HG02870 (cell line): ENCODE measurements around the gene NOXA1.
"Not testable (repeated sequence)": the region's sequence is repeated elsewhere in the genome, so short reads cannot be mapped to it uniquely, and the experiment has no call there.

Experiments
- ATAC-seq: cut with Tn5 transposase; IDR thresholded peaks from one replicate; pipeline ENCODE4 v1.9.1; 2021; ENCODE audit warnings: mild to moderate bottlenecking, moderate library complexity; ENCODE audit not compliant: unreplicated experiment

The NOXA1 gene

DNA sequence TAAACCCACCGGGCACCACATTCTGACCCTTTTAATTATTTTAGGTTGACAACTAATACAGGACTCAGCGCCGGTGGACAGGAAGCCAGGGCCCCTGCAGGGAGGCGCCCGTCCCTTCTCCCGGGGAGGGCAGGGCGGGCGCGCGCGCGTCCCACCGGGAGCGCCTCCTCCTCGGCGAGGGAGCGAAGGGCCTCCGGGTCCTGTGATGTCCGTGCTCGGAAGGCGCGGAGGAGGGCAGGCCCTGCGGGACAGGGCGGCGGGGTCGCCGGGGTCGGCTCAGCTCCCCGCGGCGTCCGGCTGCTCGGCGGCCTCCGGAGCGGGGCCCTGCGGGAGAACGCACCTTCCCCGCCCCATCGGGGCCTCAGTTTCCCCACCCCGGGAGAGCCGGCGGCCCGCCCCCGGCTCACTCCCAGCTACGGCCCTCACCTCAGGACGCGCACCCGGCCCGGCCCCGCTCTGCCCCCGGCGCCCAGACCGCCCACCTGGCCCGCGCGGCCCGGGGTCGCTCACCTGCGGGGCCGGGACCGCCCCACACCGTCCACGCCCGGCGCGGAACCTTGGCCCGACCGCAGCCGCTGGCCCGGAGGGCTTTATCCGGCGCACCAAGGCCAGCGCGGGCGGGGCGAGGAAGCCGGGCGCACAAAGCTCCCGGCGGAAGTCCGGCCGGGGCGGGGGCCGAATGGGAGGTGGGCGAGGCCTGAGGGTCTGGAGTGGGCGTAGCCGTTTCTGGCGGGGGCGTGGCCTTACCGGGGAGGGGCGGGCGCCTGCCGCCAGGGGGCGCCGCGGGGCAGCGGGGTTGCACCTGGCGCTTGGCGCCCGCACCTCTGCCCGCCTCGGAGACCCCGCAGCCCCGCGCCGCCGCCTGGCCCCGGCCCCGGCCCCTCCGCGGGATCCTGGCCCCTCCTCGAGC is at the start of gene NOXA1, which contains the start of gene EXD3:
Gene NOXA1, plus strand, starts transcription at position 790 of the 910 bp plus-strand sequence. CDS start 137 bp downstream, outside the sequence.
Gene EXD3, minus strand, starts transcription at position 559 of the 910 bp plus-strand sequence. CDS start 27,805 bp downstream, outside the sequence.
- peak; percentile 77 for ATAC-seq

GRCh38 chr9:137373611-137373980 is 49.6 kb upstream of the NOXA1 start:
- no peak for ATAC-seq

GRCh38 chr9:137374131-137374845 is 48.9 kb upstream of the NOXA1 start:
- no peak for ATAC-seq

GRCh38 chr9:137375321-137376058 is 47.7 kb upstream of the NOXA1 start:
- no peak for ATAC-seq

DNA sequence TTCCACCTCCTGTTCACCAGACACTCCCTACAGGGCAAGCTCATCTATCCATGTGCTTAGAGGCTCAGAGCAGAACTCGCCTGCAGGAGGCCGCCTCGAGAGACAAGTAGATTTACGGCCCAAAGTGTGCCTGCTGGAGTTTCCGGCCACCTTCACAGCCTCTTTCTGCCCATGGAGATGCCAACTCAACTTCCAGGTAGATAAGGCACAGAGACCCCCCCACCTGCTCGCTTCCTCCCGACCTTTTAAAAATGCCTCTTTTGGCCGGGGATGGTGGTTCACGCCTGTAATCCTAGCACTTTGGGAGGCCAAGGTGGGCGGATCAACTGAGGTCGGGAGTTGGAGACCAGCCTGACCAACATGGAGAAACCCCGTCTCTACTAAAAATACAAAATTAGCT is 46.8 kb upstream of the NOXA1 start:
- ATAC-seq, result no peak

DNA sequence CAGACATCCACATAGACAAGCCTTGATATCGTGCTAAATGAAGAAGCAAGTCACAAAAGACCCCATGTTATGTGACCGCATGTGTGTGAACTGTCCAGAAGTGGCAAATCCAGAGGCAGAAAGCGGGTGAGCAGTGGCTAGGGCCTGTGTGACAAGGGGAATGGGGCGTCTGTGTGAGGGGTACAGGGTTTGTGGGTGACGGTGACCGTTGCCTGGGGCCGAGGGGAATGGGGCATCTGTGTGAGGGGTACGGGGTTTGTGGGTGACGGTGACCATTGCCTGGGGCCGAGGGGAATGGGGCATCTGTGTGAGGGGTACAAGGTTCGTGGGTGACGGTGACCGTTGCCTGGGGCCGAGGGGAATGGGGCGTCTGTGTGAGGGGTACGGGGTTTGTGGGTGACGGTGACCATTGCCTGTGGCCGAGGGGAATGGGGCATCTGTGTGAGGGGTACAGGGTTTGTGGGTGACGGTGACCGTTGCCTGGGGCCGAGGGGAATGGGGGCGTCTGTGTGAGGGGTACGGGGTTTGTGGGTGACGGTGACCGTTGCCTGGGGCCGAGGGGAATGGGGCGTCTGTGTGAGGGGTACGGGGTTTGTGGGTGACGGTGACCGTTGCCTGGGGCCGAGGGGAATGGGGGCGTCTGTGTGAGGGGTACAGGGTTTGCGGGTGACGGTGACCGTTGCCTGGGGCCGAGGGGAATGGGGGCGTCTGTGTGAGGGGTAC is 44.3 kb upstream of the NOXA1 start:
- not testable (repeated sequence) for ATAC-seq

DNA sequence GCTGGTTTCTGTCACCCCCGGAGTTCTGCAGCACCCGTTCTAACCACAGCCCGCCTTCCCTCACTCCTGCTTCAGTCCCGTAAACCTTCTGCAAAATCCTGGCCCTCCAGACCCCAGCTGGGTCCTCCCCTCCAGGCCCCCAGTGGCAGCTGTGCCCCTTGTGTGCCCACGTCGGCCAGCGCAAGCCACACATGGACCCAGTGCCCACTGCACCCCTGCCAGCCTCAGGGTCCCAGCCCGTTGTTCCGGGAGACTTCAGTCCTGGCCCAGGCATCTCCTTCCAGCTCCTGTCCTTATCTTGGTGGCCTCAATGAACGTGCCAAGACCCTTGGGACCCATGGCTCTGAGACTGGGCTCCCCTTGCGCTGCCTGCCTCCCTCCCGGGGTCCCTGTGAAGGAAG is 43.4 kb upstream of the NOXA1 start:
- no peak for ATAC-seq

GRCh38 chr9:137380171-137380570 is 43.0 kb upstream of the NOXA1 start:
- ATAC-seq, result no peak

- no peak for ATAC-seq
Measured at GRCh38 chr9:137380606-137381005, 42.6 kb upstream of the NOXA1 start.

DNA sequence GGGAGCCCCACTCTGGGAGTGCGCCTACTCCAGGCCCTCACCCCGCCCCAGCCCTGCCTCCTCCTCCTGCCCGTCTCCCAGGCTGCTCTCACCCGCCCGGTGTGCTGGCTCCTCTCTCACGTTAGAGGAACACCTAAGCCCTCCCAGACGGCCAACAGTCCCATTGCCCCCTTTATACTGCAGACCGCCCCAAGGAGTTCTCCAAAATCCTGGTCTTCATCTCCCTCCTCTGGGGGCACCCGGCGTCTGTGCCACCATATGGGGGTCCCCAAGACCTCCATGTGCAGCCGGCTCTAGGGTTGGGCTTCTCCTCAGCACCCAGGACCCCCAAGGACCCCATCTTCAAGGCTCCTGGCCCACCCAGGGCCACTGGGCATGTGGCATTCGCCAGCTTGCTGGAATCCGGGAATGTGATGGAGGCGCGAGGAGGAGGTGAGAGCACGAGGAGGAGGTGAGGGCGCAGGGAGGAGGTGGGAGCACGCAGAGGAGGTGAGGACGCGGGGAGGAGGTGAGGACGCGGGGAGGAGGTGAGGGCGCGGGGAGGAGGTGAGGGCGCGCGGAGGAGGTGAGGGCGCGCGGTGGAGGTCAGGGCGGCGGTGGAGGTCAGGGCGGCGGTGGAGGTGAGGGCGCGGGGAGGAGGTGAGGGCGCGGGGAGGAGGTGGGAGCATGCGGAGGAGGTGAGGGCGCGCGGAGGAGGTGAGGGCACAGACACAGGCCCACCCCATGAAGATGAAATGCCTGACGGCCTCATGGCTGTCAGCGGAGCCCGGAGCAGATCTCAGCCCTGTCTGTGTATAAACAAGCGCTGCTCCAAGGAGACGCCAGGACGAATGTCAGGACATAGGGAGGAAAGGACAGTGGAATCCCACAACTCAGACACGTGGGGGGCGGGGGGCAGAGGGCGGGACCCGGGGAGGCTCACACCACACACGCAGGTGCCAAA is 41.4 kb upstream of the NOXA1 start:
- ATAC-seq, result no peak

DNA sequence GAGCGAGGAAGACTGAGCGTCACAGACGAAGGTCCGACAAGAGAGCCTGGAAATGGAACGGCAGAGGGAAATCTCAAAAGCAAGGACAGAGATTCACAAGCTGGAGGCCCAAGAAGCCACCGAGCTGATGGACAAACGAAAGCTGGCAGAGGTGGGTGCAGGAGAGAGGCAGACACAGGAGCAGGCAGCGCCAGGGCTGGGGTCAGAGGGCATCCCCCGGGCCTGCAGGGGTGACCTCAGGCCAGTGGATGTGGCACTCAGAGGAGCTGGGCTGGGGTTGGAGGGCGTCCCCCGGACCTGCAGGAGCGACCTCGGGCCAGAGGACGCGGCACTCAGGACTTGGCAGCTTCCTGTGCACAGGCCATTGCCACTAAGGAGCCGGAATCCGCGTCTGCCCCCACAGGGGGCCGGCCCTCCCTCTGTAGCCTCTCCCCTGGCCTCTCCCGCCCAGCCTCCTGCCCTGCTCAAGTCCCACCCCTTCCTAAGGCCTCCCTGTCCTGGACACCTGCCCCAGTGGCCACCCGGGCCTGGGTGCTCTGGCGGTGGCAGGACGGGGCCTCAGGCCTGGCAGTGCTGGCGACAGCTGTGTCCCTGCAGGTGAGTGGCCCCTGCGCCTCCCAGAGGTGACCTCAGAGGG is 40.6 kb upstream of the NOXA1 start:
- no peak for ATAC-seq

DNA sequence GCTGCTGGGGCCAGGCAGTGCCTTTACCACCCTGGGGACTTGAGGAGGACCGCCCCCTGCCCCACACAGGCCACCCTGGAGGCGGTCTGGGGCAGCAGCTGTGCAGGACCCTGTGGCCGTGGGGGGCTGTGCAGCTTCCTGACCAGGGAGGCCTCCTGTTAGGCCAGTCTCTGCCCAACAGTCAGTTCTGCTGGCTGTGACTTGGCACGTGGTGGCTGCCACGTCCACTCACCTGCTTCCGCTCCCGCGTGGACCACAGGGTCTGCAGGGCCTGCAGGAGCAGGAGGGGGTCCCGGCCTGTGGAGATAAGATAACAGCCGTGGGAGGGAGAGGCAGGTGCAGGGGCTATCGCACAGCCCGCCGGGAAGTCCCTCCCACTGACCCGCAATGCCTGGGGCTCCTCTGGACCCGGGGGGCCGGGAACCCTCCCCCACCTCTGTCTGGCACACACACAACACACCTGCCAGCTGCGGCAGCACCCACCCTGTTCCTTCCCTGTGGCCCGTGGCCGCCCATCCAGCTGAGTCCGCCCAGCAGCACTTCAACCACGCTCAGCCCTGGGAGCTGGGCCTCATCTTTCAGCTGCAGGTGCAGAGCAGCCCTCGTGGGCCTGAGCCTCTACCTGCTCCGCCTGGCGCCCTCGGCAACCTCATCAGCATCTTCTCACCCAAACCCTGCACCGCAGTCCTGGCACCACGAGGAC is 40.0 kb upstream of the NOXA1 start:
- no peak for ATAC-seq

GRCh38 chr9:137383784-137384756 is 39.1 kb upstream of the NOXA1 start:
- ATAC-seq, result no peak

DNA sequence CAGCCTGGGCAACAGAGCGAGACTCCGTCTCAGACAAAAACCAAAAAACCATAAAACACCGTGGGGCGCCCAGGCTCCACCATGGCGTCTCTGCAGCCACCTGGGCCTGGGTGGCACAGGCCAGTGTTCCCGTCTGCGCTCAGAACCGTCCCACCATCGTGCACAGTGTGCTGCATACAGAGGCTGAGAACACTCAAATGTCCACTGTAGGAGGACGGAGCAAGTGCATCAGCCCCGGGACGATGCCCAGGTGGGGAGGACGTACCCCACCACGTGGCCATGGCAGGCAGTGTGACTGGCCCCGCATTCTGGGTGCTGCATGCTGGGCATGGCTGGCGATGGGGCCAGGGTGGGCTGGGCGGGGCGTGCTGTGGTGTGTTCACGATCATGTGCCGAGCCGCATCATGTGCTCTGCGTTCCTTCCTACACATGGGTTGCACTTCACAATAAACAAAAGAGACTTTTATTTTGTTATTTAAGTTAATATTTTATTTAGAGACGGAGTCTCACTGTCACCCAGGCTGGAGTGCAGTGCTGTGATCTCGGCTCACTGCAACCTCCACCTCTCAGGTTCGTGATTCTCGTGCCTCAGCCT is 38.0 kb upstream of the NOXA1 start:
- ATAC-seq, result no peak

DNA sequence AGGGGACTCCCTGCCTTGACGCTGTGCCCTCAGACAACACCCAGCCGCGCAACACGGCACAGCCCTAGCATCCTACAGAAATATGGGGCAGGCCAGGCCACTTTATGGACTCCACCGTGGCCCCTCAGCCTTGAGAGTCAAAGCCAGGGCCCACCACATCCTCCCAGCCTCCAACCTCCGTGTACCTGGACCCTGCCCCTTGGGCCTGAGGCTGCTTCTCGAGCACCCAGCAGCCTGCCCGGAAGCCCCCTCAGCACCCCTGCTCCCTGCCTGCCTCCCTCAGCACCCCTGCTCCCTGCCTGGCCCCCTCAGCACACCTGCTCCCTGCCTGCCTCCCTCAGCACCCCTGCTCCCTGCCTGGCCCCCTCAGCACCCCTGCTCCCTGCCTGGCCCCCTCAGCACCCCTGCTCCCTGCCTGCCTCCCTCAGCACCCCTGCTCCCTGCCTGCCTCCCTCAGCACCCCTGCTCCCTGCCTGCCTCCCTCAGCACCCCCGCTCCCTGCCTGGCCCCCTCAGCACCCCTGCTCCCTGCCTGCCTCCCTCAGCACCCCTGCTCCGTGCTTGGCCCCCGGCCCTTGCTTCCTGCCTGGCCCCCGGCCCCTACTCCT is 36.6 kb upstream of the NOXA1 start:
- ATAC-seq, result not testable (repeated sequence)

DNA sequence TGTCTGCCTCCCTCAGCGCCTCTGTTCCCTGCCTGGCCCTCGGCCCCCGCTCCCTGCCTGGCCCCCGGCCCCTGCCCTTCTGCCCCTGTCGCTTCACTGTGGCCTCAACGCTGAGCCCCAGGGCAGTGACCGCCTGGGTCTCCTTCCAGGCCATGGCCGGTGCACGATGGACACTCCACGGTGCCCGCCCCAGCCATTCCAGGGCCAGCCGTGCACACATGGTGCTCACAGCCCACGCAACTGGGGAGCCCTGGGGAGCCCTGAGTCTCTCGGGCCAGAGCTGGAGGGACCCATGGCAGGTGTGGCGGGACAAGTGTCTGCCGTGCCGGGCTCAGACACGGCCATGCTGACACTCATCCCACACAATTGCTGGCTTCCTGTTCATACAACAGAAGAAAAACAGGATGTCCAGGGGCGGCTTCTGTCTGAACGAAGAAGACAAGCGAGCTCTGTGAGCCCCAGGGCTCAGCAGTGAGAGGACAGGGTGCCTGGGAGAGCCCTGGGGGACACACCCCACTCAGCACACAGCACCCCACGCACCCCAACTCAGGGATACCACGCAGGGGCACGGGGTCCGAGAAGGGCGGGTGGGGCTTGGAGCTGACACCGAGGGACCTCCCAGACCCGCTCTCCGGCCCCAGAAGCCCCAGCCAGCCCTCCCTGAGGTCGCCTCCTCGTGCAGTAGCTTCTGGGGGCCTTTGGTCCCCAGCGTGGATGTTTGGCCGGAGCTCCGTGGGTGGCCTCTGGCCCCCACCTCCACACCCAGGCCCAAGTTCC is 35.9 kb upstream of the NOXA1 start:
- ATAC-seq, result no peak
